Upper lobe of left lung (tissue), 4 donors: ENCODE measurements around the gene BLVRB.

Experiments
- EP300 ChIP-seq, 4 donors: sonication (generic); formaldehyde crosslinking; IDR thresholded peaks; one replicate each; pipeline ENCODE4 v1.5.1; 2017; ENCODE audit warnings: antibody characterized with exemption in 4 of 4, control low read depth in 2 of 4
- POLR2A ChIP-seq, 4 donors: fragments of 450-650 bp; IDR thresholded peaks; one replicate each; pipeline ENCODE4 v1.5.1; 2016 to 2017; ENCODE audit warnings: antibody characterized with exemption in 4 of 4, mild to moderate bottlenecking in 2 of 4
- POLR2AphosphoS5 ChIP-seq, 2 donors: sonication (generic); formaldehyde crosslinking; IDR thresholded peaks; one replicate each; pipeline ENCODE4 v1.5.1; 2017; ENCODE audit warnings: antibody characterized with exemption in 2 of 2
- TF ChIP-seq, protein P1 (sequence below), 6 experiments: fragments of 450-650 bp in 4 of 6; fragments of 200-600 bp in 2 of 6; sonication (generic) in 2 of 6; IDR thresholded peaks; one replicate each; pipeline ENCODE4 v1.5.1; 2016 to 2019; ENCODE audit warnings: antibody characterized with exemption in 6 of 6

DNA sequence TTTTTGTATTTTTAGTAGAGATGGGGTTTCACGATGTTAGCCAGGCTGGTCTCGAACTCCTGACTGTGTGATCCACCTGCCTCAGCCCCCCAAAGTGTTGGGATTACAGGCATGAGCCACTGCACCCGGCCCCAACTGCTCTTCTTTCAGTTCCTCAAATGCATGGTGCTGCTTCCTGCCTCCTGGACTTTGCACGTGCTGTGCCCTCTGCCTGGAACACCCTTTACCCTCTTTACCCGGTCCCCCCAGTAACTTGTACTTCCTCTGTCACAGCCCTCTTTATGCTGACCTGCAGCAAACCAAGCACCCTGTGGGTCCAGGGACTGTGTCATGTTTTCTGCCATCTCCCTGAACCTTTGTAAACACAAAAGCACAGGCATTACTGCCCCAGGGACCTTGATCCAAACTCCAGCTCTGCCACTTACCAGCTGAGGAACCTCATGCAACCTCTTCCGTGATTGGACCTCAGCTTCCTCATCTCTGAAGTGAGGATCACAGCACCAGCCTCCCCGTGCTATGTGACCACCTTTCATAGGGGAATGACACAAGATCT lies 3.8 kb downstream of the BLVRB start:
- TF ChIP-seq, protein P1, sequence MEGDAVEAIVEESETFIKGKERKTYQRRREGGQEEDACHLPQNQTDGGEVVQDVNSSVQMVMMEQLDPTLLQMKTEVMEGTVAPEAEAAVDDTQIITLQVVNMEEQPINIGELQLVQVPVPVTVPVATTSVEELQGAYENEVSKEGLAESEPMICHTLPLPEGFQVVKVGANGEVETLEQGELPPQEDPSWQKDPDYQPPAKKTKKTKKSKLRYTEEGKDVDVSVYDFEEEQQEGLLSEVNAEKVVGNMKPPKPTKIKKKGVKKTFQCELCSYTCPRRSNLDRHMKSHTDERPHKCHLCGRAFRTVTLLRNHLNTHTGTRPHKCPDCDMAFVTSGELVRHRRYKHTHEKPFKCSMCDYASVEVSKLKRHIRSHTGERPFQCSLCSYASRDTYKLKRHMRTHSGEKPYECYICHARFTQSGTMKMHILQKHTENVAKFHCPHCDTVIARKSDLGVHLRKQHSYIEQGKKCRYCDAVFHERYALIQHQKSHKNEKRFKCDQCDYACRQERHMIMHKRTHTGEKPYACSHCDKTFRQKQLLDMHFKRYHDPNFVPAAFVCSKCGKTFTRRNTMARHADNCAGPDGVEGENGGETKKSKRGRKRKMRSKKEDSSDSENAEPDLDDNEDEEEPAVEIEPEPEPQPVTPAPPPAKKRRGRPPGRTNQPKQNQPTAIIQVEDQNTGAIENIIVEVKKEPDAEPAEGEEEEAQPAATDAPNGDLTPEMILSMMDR (IDR thresholded peaks at IDR 0.05) = no peak
- TF ChIP-seq POLR2A (IDR thresholded peaks at IDR 0.05) (peak in 1 of 4 donors; percentile 13), POLR2AphosphoS5 (IDR thresholded peaks at IDR 0.05) (peak in 1 of 2 donors; percentile 24), EP300 (IDR thresholded peaks at IDR 0.05) (peak in 1 of 4 donors; percentile 18)
